ENCODE data around the gene WASF2.

The WASF2 gene

DNA sequence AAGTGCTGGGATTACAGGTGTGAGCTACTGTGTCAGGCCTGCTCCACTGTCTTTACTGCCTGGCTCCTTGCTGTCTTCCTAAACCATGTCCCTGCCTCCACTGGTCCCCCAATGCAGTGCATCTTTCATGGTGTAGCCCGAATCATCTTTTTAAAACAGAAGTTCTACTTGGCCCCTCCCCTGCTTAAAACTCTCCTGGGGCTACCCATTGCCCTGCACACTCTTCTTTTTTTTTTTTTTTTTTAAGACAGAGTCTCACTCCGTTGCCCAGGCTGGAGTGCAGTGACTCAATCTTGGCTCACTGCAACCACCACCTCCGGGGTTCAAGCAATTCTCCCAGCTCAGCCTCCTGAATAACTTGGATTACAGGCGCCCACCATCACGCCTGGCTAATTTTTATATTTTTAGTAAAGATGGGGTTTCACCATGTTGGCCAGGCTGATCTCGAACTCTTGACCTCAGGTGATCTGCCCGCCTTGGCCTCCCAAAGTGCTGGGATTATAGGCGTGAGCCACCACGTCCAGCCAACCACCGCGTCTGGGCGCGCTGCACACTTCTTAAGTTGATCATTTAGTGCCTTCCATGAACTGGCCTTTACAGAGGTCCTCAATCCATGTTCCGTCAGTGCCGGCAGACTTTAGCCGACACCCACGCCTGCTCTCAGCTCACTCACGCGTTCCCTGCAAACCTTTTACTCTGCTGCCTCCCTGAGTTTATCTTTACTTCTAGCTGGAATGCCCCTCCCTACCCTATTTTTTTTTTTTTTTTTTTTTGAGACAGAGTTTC lies 117.8 kb downstream of the WASF2 start:
- DNase-seq, result no peak

DNA sequence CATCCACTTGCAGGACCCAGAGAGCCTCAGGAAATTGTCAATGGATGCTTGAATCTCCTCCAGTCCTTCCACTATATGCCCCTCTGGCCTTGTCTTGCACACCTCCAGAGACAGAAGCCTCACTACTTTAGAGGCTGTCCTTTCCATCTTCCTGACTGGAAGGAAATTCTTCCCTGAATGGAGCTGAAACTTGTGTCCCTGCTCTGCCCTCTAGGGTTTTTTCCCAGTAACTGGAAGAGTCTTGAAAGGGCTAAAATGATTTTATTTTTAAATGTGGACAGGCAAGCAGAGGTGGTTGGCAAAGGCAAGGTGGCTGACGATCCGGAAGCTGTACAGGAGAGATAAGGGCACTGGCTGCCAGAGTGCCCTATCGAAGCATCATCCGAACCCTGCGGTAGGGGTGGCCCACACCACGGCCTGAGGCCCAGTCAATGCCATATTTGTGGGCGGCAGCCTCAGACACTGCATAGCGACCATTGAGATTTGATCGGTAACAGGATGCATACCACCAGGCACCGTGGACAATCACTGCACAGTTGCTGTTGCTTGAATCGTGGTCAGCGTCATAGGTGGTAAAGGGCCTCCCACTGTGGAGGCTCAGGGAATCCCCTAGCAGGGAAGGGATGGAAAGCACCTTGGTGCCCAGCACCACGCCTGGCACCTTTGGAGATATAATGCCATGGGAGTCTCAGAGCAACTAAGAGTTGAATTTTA lies 120.9 kb downstream of the WASF2 start:
- no peak for DNase-seq

DNA sequence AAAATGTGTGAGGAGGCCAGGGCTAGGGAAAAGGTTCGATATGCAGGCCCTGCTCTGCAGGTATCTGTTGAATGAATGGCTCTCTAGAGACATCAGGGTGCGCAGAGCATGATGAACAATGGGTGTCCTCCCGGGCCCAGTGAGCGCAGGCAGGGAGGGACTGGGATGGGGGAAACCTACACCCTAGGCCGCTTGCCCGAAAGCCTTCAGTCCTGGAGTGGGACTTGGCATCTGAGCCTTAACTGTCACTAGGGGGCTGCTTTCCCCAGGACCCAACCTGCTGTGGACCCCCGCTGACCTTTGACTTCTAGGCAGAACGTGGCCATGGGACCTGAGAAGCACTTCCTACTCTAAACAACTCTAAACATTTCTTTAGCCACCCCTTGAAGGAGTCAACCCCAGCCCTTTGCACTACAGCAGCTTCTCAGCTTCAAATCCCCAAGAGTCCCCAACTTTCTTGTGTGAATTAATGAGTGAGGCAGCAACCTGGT lies 122.8 kb downstream of the WASF2 start:
- no peak for DNase-seq

DNA sequence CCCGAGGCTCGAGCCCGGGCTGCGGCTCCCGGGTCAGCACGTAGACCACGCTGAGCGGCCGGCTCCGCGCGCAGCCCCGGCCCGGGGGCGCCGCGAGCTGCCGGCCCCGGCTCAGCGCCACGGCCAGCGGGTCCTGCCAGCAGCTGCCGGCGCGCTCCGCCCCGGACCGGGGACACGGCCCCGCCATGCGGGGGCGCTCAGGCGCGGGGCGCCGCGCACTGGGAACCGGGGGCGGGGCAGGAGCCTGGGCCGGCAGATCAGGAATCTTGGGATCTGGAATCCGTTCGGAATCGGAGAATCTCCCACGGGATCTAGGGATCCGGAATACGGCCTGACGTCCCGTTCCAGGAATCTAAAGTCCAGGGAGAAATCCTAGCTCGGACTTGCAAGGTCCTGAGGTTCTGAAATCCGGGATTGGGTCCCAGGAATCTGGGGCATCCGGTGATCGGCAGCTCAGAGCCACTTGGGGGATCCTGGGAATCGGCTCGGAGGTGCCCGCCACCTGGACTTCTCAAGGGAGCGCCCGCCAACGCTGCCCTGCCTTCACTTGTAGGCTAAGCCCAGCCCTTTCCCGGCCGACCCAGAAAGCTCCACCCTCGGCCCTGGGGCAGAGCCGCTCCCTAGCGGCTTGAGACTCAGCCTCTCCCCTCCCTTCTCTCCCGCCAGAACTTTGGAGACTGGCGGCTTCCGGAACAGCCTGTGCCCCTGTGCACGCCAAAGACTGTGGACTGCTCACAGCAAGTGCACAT lies 123.4 kb downstream of the WASF2 start, which contains the start of gene MAP3K6:
Gene MAP3K6, minus strand, starts transcription at position 551 of the 749 bp plus-strand sequence. Its CDS starts 364 bp downstream, at position 187.
- peak; percentile 32 for DNase-seq

- DNase-seq, result peak; percentile 73
Measured at GRCh38 chr1:27366113-27366410, 123.9 kb downstream of the WASF2 start.

- DNase-seq, result peak; percentile 71
Measured at GRCh38 chr1:27365372-27366112, 124.4 kb downstream of the WASF2 start.

- DNase-seq, result no peak
Measured at GRCh38 chr1:27364696-27365371, 125.1 kb downstream of the WASF2 start.

- no peak for DNase-seq
Measured at GRCh38 chr1:27363766-27364695, 125.9 kb downstream of the WASF2 start.

DNA sequence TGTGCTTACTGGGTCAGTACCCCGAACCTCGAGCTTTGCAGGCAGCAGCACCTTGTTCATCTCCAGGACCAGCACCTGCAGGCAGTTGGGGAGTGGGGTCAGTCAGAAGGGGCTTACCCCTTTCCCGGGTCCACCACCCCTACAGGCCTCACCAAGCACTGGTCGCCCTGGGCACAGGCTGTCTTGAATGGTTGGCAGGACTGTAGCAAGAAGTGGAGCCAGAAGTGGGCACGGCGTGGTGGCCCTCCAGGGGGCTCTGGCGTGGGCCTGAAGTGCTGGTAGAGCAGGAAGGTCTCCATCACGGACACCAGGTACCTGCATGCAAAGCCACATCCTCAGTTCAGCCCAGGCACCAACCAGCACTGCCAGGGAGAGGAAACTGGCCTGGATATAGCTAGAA lies 128.4 kb downstream of the WASF2 start:
- DNase-seq, result no peak

- no peak for DNase-seq
Measured at GRCh38 chr1:27361044-27361402, 128.9 kb downstream of the WASF2 start.

- peak; percentile 49 for DNase-seq
Measured at GRCh38 chr1:27360159-27361043, 129.6 kb downstream of the WASF2 start.

GRCh38 chr1:27359822-27360158 lies 130.2 kb downstream of the WASF2 start:
- DNase-seq, result no peak

DNA sequence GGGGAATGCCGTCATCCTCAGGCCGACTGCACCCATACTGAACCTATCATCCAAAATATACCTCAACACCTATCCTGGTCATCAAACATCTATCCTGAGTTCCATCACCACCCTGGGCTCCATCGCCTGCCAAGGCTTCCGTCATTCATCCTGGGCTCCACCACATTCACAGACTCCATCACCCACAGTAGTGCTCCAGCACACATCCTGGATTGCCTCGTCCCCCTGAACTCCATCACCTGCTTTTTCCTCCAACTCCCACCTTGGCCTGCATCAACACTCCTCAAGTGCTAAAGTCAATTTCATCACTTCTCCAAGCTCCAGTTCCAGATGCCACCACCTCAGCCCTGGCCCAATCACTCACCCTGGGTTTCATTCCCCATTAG lies 131.0 kb downstream of the WASF2 start:
- DNase-seq, result no peak

DNA sequence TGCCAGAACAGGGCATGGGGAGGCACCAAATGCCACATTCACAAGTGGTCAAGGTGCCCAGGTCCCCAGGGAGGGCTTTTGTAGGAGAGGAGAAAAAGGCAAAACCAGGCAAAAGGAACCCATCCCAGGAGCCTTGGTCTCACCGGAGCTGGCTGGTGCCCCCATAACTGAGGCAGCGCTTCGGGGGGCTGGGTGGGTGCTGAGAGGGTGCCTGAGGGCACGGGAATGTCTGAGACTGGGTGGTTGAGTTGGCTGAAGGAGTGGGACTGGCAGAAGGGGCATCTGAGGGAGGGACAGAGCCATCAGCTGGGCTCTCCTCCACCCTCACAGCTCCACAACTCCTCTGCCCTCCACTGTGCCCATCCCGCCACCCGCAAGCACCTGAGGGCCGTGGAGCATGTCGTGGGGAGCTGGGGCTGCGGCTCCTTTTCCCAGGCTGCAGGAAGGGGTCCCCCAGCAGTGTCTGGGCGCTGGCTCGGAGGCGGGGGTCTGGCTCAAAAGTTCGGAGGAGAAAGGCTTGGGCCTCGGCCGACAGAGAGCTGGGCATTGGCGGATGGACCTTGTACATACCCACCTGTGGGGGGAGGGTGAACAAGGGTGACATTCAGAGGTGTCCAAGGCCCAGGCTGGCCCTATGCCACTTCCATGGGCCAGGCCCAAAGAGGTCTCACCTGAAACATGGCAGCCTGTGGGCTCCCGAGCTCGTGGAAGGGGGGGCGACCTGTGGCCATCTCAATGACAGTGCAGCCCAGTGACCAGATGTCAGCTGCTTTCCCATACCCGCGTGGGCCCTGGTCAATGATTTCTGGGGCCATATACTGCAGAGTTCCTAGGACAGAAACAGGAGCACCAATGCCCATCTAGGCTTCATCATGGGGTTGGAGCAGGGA lies 131.7 kb downstream of the WASF2 start:
- no peak for DNase-seq

GRCh38 chr1:27357281-27358037 lies 132.5 kb downstream of the WASF2 start:
- peak; percentile 81 for DNase-seq

DNA sequence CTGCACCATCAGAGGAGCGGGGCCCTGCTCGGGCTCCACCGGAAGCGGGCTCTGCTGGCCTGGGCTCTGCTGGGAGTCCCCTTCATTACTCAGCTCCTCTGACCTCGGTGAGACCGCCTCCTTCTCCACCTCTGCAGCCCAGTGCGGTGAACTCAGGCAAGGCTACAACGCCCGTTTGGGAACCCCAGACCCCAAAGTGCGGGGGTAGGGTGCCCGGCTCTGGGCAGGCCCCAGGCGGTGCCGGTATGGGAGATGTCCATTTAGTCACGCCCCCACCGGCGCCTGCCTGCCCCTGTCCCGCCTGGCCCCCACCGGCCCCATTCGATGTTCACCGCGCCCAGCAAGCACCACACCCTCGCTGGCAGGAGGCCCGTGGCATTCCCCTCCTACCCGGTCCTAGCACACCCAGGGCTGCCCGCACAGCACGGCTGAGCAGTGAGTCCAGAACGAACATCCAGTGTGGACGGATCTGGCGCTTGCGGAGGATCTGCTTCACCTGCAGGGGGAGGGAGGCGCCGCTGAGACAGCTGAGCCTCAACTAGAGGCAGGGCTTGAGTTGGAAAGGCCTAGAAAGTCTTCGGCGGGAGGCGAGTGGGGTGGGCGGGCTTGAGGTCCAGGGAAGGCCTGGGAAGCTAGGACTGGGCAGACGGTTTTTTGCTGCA lies 133.2 kb downstream of the WASF2 start:
- DNase-seq, result no peak

- DNase-seq, result no peak
Measured at GRCh38 chr1:27356277-27356618, 133.7 kb downstream of the WASF2 start.

DNA sequence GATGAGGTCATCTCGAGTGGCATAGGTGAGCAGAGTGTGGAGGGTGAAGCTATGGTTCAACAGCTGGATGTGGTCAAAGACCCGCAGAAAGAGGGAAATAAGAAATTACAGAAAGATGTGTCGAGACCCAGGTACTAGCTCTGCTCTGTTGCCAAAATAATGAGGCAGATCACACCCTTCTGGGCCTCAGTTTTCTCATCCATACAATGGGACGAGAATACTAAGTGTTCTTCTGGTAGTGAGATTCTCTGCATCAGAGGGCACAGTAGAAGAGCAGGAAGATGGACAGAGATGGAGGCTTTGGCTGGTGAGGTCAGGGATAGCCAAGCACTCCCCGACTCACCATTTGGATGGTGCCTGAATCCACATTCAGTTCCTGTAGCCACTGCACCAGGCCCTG lies 134.3 kb downstream of the WASF2 start:
- DNase-seq, result no peak
